ENCODE data around the gene ATP10B. TPM values are rescaled to one million over a fixed set of nuclear protein-coding genes. Genes with fewer than 3 reads are reported as not detected.
"Not testable (repeated sequence)": the region's sequence is repeated elsewhere in the genome, so short reads cannot be mapped to it uniquely, and the experiment has no call there.

ATP10B gene
- total and polyA plus RNA-seq, 2 experiments from 2014 or later: 2.7 to 5.1 TPM

GRCh38 chr5:160727296-160727997 is 124.6 kb downstream of the ATP10B start:
- Histone ChIP-seq H3K4me3 (no peak overlapping the region), H3K9me3 (ENCODE audit: low read depth) (no peaks in the 10 kb centered on the region), H3K79me2 (no peaks in the 10 kb centered on the region), H3K4me2 (no peak overlapping the region), H3K27ac (no peak overlapping the region), H2AFZ (no peak overlapping the region), H3K36me3 (replicated peaks; ENCODE audit: insufficient read depth, low read depth) (no peaks in the 10 kb centered on the region), H4K20me1 (ENCODE audit: insufficient read depth, poor library complexity, severe bottlenecking) (no peaks in the 10 kb centered on the region), H3K9me2 (replicated peaks; ENCODE audit: insufficient read depth) (no peaks in the 10 kb centered on the region), H3K4me1 (ENCODE audit: insufficient read depth) (no peaks in the 10 kb centered on the region), H3K27me3 (no peaks in the 10 kb centered on the region)
- WGBS (ENCODE audit: low lambda C conversion rate, missing lambda C conversion rate): 38% methylated on average over 4 of the region's 4 CpGs
- DNase-seq (ENCODE audit: low spot score): no peak
- TF ChIP-seq EZH2phosphoT487 (IDR thresholded peaks at IDR 0.05; ENCODE audit: low read depth, severe bottlenecking, unreplicated experiment) (no peak), EZH2 (IDR thresholded peaks at IDR 0.05; ENCODE audit: borderline replicate concordance) (no peak), CTCF (IDR thresholded peaks at IDR 0.05; ENCODE audit: poor library complexity) (no peak)

GRCh38 chr5:160726721-160727120 is 125.3 kb downstream of the ATP10B start:
- no peak for TF ChIP-seq CTCF (IDR thresholded peaks at IDR 0.05; ENCODE audit: poor library complexity)
- TF ChIP-seq EZH2 (IDR thresholded peaks at IDR 0.05; ENCODE audit: borderline replicate concordance): no peak
- no peak for TF ChIP-seq EZH2phosphoT487 (IDR thresholded peaks at IDR 0.05; ENCODE audit: low read depth, severe bottlenecking, unreplicated experiment)
- H3K4me1 ChIP-seq (ENCODE audit: insufficient read depth): no peaks in the 10 kb centered on the region
- no peaks in the 10 kb centered on the region for H4K20me1 ChIP-seq (ENCODE audit: insufficient read depth, poor library complexity, severe bottlenecking)

GRCh38 chr5:160720822-160721221 is 131.2 kb downstream of the ATP10B start:
- no peak overlapping the region for H2AFZ ChIP-seq
- H3K4me1 ChIP-seq (ENCODE audit: insufficient read depth): no peaks in the 10 kb centered on the region
- H3K9me3 ChIP-seq (ENCODE audit: low read depth): no peaks in the 10 kb centered on the region
- H3K4me3 ChIP-seq: no peak overlapping the region
- no peaks in the 10 kb centered on the region for H3K79me2 ChIP-seq
- no peaks in the 10 kb centered on the region for H3K27me3 ChIP-seq
- H4K20me1 ChIP-seq (ENCODE audit: insufficient read depth, poor library complexity, severe bottlenecking): no peaks in the 10 kb centered on the region
- no peak for TF ChIP-seq EZH2 (IDR thresholded peaks at IDR 0.05; ENCODE audit: borderline replicate concordance)
- TF ChIP-seq EZH2phosphoT487 (IDR thresholded peaks at IDR 0.05; ENCODE audit: low read depth, severe bottlenecking, unreplicated experiment): no peak
- no peak for TF ChIP-seq CTCF (IDR thresholded peaks at IDR 0.05; ENCODE audit: poor library complexity)
- H3K9me2 ChIP-seq (replicated peaks; ENCODE audit: insufficient read depth): no peaks in the 10 kb centered on the region
- H3K27ac ChIP-seq: no peak overlapping the region
- no peak overlapping the region for H3K4me2 ChIP-seq
- no peak for DNase-seq (ENCODE audit: low spot score)
- no peaks in the 10 kb centered on the region for H3K36me3 ChIP-seq (replicated peaks; ENCODE audit: insufficient read depth, low read depth)
- 68% methylated on average over 3 of the region's 3 CpGs for WGBS (ENCODE audit: low lambda C conversion rate, missing lambda C conversion rate)

More at GRCh38 chr5:160726721-160727120, 125.3 kb downstream of the ATP10B start:
- Histone ChIP-seq H3K36me3 (replicated peaks; ENCODE audit: insufficient read depth, low read depth) (no peaks in the 10 kb centered on the region), H3K4me2 (no peak overlapping the region), H3K27ac (no peak overlapping the region), H3K9me2 (replicated peaks; ENCODE audit: insufficient read depth) (no peaks in the 10 kb centered on the region), H3K4me3 (no peak overlapping the region), H3K27me3 (no peaks in the 10 kb centered on the region), H2AFZ (no peak overlapping the region), H3K79me2 (no peaks in the 10 kb centered on the region), H3K9me3 (ENCODE audit: low read depth) (no peaks in the 10 kb centered on the region)
- no peak for DNase-seq (ENCODE audit: low spot score)
- WGBS (ENCODE audit: low lambda C conversion rate, missing lambda C conversion rate): 84% methylated on average over 2 of the region's 2 CpGs

- not testable (repeated sequence) for DNase-seq (ENCODE audit: low spot score); H3K9me2 ChIP-seq (replicated peaks; ENCODE audit: insufficient read depth); H3K36me3 ChIP-seq (replicated peaks; ENCODE audit: insufficient read depth, low read depth); H2AFZ ChIP-seq; H3K79me2 ChIP-seq; H4K20me1 ChIP-seq (ENCODE audit: insufficient read depth, poor library complexity, severe bottlenecking); H3K9me3 ChIP-seq (ENCODE audit: low read depth); H3K4me1 ChIP-seq (ENCODE audit: insufficient read depth); H3K4me3 ChIP-seq; H3K27ac ChIP-seq; H3K27me3 ChIP-seq; H3K4me2 ChIP-seq
- 98% methylated on average over 9 of the region's 9 CpGs for WGBS (ENCODE audit: low lambda C conversion rate, missing lambda C conversion rate)
Observed at GRCh38 chr5:160715508-160715907, 136.5 kb downstream of the ATP10B start.

Data from hepatocyte (in vitro differentiated cells).